ENCODE results near the gene ZNF326.
"Not testable (repeated sequence)": the region's sequence is repeated elsewhere in the genome, so short reads cannot be mapped to it uniquely, and the experiment has no call there.

ZNF326 gene

GRCh38 chr1:89994231-89994804, 592 bp upstream of the ZNF326 start:
- H3K4me2 ChIP-seq (ENCODE audit: low read length), result peak overlapping the region; percentile 76
- H4K20me1 ChIP-seq (ENCODE audit: control insufficient read depth, insufficient read depth, low read depth, low read length), result peaks cover 6% of the 10 kb centered on the region
- H3F3A ChIP-seq (ENCODE audit: control insufficient read depth, insufficient read depth), result no peaks in the 10 kb centered on the region
- peaks cover 44% of the 10 kb centered on the region for H3K79me2 ChIP-seq (ENCODE audit: control insufficient read depth, low read length)
- no peaks in the 10 kb centered on the region for H3K9me2 ChIP-seq (replicated peaks; ENCODE audit: control insufficient read depth, low read length)
- H3K27me3 ChIP-seq (ENCODE audit: control insufficient read depth, low read length), result no peaks in the 10 kb centered on the region; the same call in 1 of the 2 replicates
- H3K4me1 ChIP-seq (ENCODE audit: control insufficient read depth, low read length), result peaks cover 36% of the 10 kb centered on the region
- TF ChIP-seq, protein P1, sequence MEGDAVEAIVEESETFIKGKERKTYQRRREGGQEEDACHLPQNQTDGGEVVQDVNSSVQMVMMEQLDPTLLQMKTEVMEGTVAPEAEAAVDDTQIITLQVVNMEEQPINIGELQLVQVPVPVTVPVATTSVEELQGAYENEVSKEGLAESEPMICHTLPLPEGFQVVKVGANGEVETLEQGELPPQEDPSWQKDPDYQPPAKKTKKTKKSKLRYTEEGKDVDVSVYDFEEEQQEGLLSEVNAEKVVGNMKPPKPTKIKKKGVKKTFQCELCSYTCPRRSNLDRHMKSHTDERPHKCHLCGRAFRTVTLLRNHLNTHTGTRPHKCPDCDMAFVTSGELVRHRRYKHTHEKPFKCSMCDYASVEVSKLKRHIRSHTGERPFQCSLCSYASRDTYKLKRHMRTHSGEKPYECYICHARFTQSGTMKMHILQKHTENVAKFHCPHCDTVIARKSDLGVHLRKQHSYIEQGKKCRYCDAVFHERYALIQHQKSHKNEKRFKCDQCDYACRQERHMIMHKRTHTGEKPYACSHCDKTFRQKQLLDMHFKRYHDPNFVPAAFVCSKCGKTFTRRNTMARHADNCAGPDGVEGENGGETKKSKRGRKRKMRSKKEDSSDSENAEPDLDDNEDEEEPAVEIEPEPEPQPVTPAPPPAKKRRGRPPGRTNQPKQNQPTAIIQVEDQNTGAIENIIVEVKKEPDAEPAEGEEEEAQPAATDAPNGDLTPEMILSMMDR (IDR thresholded peaks at IDR 0.05; ENCODE audit: low read depth, low read length, poor library complexity, severe bottlenecking), result no peak
- TF ChIP-seq EZH2phosphoT487 (IDR thresholded peaks at IDR 0.05; ENCODE audit: borderline replicate concordance, low read length), result no peak
- H3K36me3 ChIP-seq (ENCODE audit: control insufficient read depth, low read length), result peaks cover 27% of the 10 kb centered on the region
- H3K27ac ChIP-seq (ENCODE audit: low read depth, low read length), result peak overlapping the region; percentile 38; the same call in 1 of the 2 replicates
- H3K9me3 ChIP-seq (ENCODE audit: control insufficient read depth, insufficient read depth, low read length), result no peaks in the 10 kb centered on the region
- H3K4me3 ChIP-seq (ENCODE audit: low read length), result peak overlapping the region; percentile 79

DNA sequence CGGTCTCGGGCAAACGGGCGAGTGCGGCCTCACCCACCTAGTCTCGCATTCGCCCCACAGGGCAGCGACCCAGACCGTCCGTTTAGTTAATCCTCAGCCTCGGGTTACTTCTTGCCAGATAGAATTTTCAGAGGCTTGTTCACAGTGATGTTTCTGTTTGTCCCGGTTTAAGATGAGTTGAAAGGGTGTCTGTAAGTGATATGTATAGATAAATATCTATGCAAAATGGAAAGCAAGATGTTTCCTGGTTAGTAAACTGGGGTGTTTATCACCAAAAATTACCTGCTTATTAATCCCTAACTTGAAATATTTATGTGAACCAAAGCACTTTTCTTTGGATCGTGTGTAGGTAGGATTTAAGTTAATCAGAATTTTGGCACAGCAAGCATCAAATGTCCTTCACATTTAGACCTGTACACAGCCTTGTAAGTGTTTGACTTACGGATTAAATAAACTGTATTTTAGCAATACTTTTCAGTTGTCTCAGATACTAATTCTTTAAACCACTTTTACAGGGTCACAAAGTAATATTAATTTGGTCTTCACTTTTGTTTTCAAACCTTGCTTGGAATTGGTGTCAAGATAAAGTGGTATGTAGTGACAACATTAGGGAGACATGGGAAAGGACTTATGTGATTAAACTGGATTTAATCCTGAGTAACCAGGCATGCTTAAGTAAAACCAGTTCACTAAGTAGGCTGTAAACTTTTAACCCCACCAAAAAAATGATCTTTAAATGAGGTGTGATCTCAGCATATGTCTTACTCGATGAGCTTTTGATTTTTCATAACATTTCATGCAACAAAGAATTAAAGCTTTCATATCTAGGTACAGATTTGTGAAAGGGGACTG, 914 bp downstream of the ZNF326 start:
- TF ChIP-seq, protein P1 (IDR thresholded peaks at IDR 0.05; ENCODE audit: low read depth, low read length, poor library complexity, severe bottlenecking), result no peak
- no peak for TF ChIP-seq EZH2phosphoT487 (IDR thresholded peaks at IDR 0.05; ENCODE audit: borderline replicate concordance, low read length)
- no peaks in the 10 kb centered on the region for H3K27me3 ChIP-seq (ENCODE audit: control insufficient read depth, low read length)
- peaks cover 59% of the 10 kb centered on the region for H3K79me2 ChIP-seq (ENCODE audit: control insufficient read depth, low read length)
- H3K9me2 ChIP-seq (replicated peaks; ENCODE audit: control insufficient read depth, low read length), result no peaks in the 10 kb centered on the region
- H3K4me1 ChIP-seq (ENCODE audit: control insufficient read depth, low read length), result peaks cover 35% of the 10 kb centered on the region
- no peaks in the 10 kb centered on the region for H3K9me3 ChIP-seq (ENCODE audit: control insufficient read depth, insufficient read depth, low read length)
- H3K4me3 ChIP-seq (ENCODE audit: low read length), result peak overlapping the region; percentile 79
- peak overlapping the region; percentile 55 for H3K27ac ChIP-seq (ENCODE audit: low read depth, low read length)
- H3F3A ChIP-seq (ENCODE audit: control insufficient read depth, insufficient read depth), result no peaks in the 10 kb centered on the region
- H3K36me3 ChIP-seq (ENCODE audit: control insufficient read depth, low read length), result peaks cover 42% of the 10 kb centered on the region
- H3K4me2 ChIP-seq (ENCODE audit: low read length), result peak overlapping the region; percentile 76
- peaks cover 6% of the 10 kb centered on the region for H4K20me1 ChIP-seq (ENCODE audit: control insufficient read depth, insufficient read depth, low read depth, low read length)

GRCh38 chr1:89996450-89997110, 1.7 kb downstream of the ZNF326 start:
- H3F3A ChIP-seq (ENCODE audit: control insufficient read depth, insufficient read depth), result no peaks in the 10 kb centered on the region
- H3K4me3 ChIP-seq (ENCODE audit: low read length), result peak overlapping the region; percentile 79
- H3K36me3 ChIP-seq (ENCODE audit: control insufficient read depth, low read length), result peaks cover 46% of the 10 kb centered on the region
- no peaks in the 10 kb centered on the region for H3K9me3 ChIP-seq (ENCODE audit: control insufficient read depth, insufficient read depth, low read length)
- no peaks in the 10 kb centered on the region for H3K9me2 ChIP-seq (replicated peaks; ENCODE audit: control insufficient read depth, low read length)
- H3K4me2 ChIP-seq (ENCODE audit: low read length), result peak overlapping the region; percentile 76
- H3K27me3 ChIP-seq (ENCODE audit: control insufficient read depth, low read length), result no peaks in the 10 kb centered on the region
- H4K20me1 ChIP-seq (ENCODE audit: control insufficient read depth, insufficient read depth, low read depth, low read length), result peaks cover 6% of the 10 kb centered on the region
- H3K79me2 ChIP-seq (ENCODE audit: control insufficient read depth, low read length), result peaks cover 66% of the 10 kb centered on the region
- H3K4me1 ChIP-seq (ENCODE audit: control insufficient read depth, low read length), result peaks cover 28% of the 10 kb centered on the region
- H3K27ac ChIP-seq (ENCODE audit: low read depth, low read length), result no peak overlapping the region
- no peak for TF ChIP-seq EZH2phosphoT487 (IDR thresholded peaks at IDR 0.05; ENCODE audit: borderline replicate concordance, low read length)
- TF ChIP-seq, protein P1 (IDR thresholded peaks at IDR 0.05; ENCODE audit: low read depth, low read length, poor library complexity, severe bottlenecking), result no peak

GRCh38 chr1:89997152-89997551, 2.2 kb downstream of the ZNF326 start:
- Histone ChIP-seq H3K36me3 (ENCODE audit: control insufficient read depth, low read length) (peaks cover 46% of the 10 kb centered on the region), H3K4me2 (ENCODE audit: low read length) (peak overlapping the region; percentile 76), H3K4me3 (ENCODE audit: low read length) (peak overlapping the region; percentile 79; the same call in 1 of the 2 replicates), H3K4me1 (ENCODE audit: control insufficient read depth, low read length) (peaks cover 25% of the 10 kb centered on the region), H3K79me2 (ENCODE audit: control insufficient read depth, low read length) (peaks cover 72% of the 10 kb centered on the region)
- H3K9me2 ChIP-seq (replicated peaks; ENCODE audit: control insufficient read depth, low read length); H3K27ac ChIP-seq (ENCODE audit: low read depth, low read length); H4K20me1 ChIP-seq (ENCODE audit: control insufficient read depth, insufficient read depth, low read depth, low read length); H3F3A ChIP-seq (ENCODE audit: control insufficient read depth, insufficient read depth); H3K9me3 ChIP-seq (ENCODE audit: control insufficient read depth, insufficient read depth, low read length); H3K27me3 ChIP-seq (ENCODE audit: control insufficient read depth, low read length): not testable (repeated sequence)

Data from DOHH2 (cell line).